Gastrocnemius medialis (tissue), 4 donors: ENCODE results near the gene CDK9. TPM values are rescaled to one million over a fixed set of nuclear protein-coding genes. Genes with fewer than 3 reads are reported as not detected.

Source experiments
- ATAC-seq, 2 donors: fragments of 150-250 bp; one replicate each; pipeline ENCODE4 v1.9.1; 2016
- DNase-seq, 2 donors: peaks; one replicate each; pipeline ENCODE4 v3.0.0-alpha.2; 2019
- H3K27ac ChIP-seq, 4 donors: fragments of 200-600 bp; sonication (generic); 1 replicate in 1 of 4; 2 replicates in 3 of 4; pipeline ENCODE4 v1.5.1; 2016 to 2018; ENCODE audit warnings: mild to moderate bottlenecking in 2 of 4, moderate library complexity in 1 of 4
- H3K27me3 ChIP-seq, 3 donors: fragments of 200-600 bp; sonication (generic) in 2 of 3; 1 replicate in 1 of 3; 2 replicates in 2 of 3; pipeline versions ENCODE4 v1.5.1 to v1.6.0; 2016 to 2019; ENCODE audit warnings: mild to moderate bottlenecking in 1 of 3, moderate library complexity in 1 of 3
- H3K36me3 ChIP-seq, 2 donors: fragments of 200-600 bp; sonication (generic) in 1 of 2; one replicate each; pipeline ENCODE4 v1.5.1; 2017 to 2018
- H3K4me1 ChIP-seq, 2 donors: fragments of 200-600 bp; sonication (generic) in 1 of 2; one replicate each; pipeline ENCODE4 v1.5.1; 2016 to 2017; ENCODE audit warnings: mild to moderate bottlenecking in 2 of 2
- H3K4me3 ChIP-seq, 4 donors: fragments of 200-600 bp; sonication (generic) in 3 of 4; 1 replicate in 1 of 4; 2 replicates in 3 of 4; pipeline ENCODE4 v1.5.1; 2016 to 2019; ENCODE audit warnings: mild to moderate bottlenecking in 2 of 4
- H3K9me3 ChIP-seq, 3 donors: fragments of 200-600 bp; sonication (generic) in 2 of 3; 1 replicate in 1 of 3; 2 replicates in 2 of 3; pipeline ENCODE4 v1.5.1; 2016 to 2019
- POLR2A ChIP-seq, 2 donors: fragments of 450-650 bp; IDR thresholded peaks; one replicate each; pipeline ENCODE4 v1.6.1; 2017; ENCODE audit warnings: antibody characterized with exemption in 2 of 2, mild to moderate bottlenecking in 2 of 2, moderate library complexity in 2 of 2
- in situ Hi-C, 4 donors: fragments of 200-750 bp; cut with MboI; loops; one replicate each; pipeline versions ENCODE4 v1.15.0 to v1.8.0; 2017; ENCODE audit warnings: low sequenced_read_pairs in 4 of 4
- intact Hi-C: fragments of 100-400 bp; cut with DNase I; formaldehyde crosslinking; loops from one replicate; pipeline ENCODE4 v1.15.1; 2023; ENCODE audit warnings: low total_unique reads
- total RNA-seq, 4 donors: library from RNA; depleted of rRNA; stranded (reverse); fragments of >200 nt; gene quantifications; one replicate each; pipeline versions ENCODE4 v1.1.0 to v1.2.3, GENCODE V29; 2016
- TF ChIP-seq, protein P1 (sequence below), 5 experiments: fragments of 450-650 bp in 3 of 5; fragments of 200-600 bp in 2 of 5; sonication (generic) in 2 of 5; IDR thresholded peaks in 4 of 5; conservative IDR thresholded peaks in 1 of 5; 1 replicate in 4 of 5; 2 replicates in 1 of 5; pipeline ENCODE4 v1.5.1; 2016 to 2019; ENCODE audit warnings: antibody characterized with exemption in 5 of 5, mild to moderate bottlenecking in 3 of 5, moderate library complexity in 3 of 5

The CDK9 gene
- total RNA-seq, 4 donors from 2014 or later, result 50.3 to 71.2 (median 51.2) TPM

DNA sequence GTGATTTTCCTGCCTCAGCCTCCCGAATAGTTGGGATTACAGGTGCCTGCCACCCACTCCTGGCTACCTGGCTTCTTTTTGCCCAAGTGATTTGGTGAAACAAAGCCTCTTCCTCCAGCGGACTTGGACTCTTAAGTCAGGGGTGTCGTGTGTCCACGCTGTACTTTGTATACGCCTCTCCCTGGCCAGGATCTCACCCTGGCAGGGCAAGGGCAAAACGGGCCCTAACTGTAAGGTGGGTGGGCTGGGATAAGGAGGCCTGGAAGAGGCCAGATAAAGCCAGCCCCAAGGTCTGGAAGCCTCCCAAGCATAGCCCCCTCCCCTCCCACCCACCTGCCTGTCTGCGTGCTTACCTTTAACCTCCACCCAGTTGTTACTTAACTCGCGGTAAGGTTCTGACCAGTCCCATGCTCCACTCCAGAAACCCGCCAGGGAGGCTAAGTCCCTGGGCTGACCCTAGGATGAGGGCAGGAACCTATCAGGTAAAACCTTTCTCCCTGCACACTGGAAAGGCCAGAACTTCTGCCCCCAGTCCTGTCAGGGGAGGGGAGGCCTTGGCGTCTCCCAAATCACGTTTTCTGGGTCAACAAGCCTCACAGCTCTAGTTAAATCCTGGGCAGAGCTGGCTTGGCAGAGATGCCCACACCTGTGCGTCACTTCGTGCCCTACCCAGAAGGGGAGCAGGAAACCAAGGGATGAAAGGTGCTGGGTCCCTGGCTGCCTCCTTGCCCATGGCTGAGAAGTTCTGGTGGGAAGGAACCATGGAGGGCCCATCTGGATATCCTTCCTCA lies 8.4 kb downstream of the CDK9 start:
- Histone ChIP-seq H3K4me3 (no peak overlapping the region), H3K27ac (peak overlapping the region in 1 of 4 donors; percentile 16), H3K4me1 (peaks cover 9 to 11% of the 10 kb centered on the region in 2 donors), H3K36me3 (peaks cover 0 to 28% of the 10 kb centered on the region in 2 donors), H3K27me3 (no peaks in the 10 kb centered on the region), H3K9me3 (no peaks in the 10 kb centered on the region)
- in situ Hi-C loops, result no loop called here
- ATAC-seq, result no peak
- intact Hi-C loops, result no loop called here
- DNase-seq, result no peak
- TF ChIP-seq, protein P1, sequence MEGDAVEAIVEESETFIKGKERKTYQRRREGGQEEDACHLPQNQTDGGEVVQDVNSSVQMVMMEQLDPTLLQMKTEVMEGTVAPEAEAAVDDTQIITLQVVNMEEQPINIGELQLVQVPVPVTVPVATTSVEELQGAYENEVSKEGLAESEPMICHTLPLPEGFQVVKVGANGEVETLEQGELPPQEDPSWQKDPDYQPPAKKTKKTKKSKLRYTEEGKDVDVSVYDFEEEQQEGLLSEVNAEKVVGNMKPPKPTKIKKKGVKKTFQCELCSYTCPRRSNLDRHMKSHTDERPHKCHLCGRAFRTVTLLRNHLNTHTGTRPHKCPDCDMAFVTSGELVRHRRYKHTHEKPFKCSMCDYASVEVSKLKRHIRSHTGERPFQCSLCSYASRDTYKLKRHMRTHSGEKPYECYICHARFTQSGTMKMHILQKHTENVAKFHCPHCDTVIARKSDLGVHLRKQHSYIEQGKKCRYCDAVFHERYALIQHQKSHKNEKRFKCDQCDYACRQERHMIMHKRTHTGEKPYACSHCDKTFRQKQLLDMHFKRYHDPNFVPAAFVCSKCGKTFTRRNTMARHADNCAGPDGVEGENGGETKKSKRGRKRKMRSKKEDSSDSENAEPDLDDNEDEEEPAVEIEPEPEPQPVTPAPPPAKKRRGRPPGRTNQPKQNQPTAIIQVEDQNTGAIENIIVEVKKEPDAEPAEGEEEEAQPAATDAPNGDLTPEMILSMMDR (IDR thresholded peaks at IDR 0.05 in 4 of 5, conservative IDR thresholded peaks at IDR 0.05 in 1 of 5), result no peak
- no peak for TF ChIP-seq POLR2A (IDR thresholded peaks at IDR 0.05)

DNA sequence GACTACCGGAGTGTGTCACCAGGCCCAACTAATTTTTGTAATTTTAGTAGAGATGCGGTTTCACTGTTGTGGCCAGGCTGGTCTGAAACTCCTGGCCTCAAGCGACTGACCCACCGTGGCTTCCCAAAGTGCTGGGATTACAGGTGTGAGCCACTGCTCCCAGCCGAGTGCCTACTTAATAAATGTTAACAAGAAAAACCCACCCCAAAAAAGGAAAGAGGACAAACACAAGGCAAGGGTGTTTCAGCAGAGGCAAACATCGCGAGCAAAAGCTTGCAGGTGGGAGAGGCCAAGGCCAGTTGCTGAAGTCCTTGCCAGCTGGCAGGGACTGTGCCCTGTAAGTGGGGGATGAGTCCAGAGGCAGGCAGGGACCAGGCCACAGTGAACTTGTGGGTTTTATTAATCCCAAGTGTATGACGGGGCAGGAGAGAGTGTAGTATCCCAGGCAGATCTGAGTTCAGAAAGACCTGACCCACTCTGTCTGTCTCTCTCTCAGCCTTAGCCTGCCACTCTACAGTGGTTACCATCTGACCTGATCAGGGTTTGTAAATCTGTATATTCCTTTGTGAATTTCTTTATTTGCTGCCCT lies 10.5 kb downstream of the CDK9 start:
- in situ Hi-C loops, result no loop called here
- TF ChIP-seq, protein P1 (IDR thresholded peaks at IDR 0.05 in 4 of 5, conservative IDR thresholded peaks at IDR 0.05 in 1 of 5), result no peak
- TF ChIP-seq POLR2A (IDR thresholded peaks at IDR 0.05), result no peak

DNA sequence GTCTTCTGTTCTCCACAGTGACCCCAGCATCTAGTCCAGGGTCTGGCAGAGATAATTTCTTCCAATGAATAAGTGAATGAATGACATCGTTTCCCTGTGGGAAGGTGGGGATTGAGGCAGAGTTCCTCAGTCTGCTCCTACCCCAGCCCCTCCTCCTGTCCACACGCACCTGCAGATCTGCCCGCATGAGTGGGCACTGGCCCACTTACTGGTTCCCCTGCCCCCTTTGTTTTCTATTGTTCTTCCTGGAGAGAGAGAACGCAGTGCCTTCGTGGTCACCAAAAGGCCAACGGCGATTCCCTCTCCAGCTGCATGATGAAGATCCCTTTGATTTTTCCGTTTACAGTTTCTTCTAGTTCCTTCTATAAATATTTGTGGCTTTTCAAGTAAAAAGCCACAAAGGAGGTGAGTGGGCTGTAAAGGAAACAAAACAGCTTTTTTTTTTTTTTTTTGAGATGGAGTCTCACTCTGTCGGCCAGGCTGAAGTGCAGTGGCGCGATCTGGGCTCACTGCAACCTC lies 11.1 kb downstream of the CDK9 start:
- no peak for DNase-seq
- Histone ChIP-seq H3K27ac (peak overlapping the region in 2 of 4 donors; percentile 6 to 10), H3K27me3 (no peaks in the 10 kb centered on the region), H3K9me3 (no peaks in the 10 kb centered on the region), H3K4me1 (peaks cover 12 to 17% of the 10 kb centered on the region in 2 donors), H3K36me3 (peaks cover 0 to 1% of the 10 kb centered on the region in 2 donors), H3K4me3 (no peak overlapping the region)
- TF ChIP-seq, protein P1 (IDR thresholded peaks at IDR 0.05 in 4 of 5, conservative IDR thresholded peaks at IDR 0.05 in 1 of 5), result no peak
- TF ChIP-seq POLR2A (IDR thresholded peaks at IDR 0.05), result no peak
- ATAC-seq, result no peak
- intact Hi-C loops, result no loop called here
- in situ Hi-C loops, result no loop called here

More for the DNA sequence above, 10.5 kb downstream of the CDK9 start:
- ATAC-seq (peak; percentile 24 to 53), DNase-seq (peak in 1 of 2 donors; percentile 56)
- peaks cover 9 to 11% of the 10 kb centered on the region in 2 donors for H3K4me1 ChIP-seq
- H3K9me3 ChIP-seq, result no peaks in the 10 kb centered on the region
- intact Hi-C loops, result no loop called here
- H3K27ac ChIP-seq, result peak overlapping the region in 3 of 4 donors; percentile 6 to 23 (median 10)
- no peak overlapping the region for H3K4me3 ChIP-seq
- no peaks in the 10 kb centered on the region for H3K27me3 ChIP-seq
- H3K36me3 ChIP-seq, result peaks cover 0 to 7% of the 10 kb centered on the region in 2 donors

DNA sequence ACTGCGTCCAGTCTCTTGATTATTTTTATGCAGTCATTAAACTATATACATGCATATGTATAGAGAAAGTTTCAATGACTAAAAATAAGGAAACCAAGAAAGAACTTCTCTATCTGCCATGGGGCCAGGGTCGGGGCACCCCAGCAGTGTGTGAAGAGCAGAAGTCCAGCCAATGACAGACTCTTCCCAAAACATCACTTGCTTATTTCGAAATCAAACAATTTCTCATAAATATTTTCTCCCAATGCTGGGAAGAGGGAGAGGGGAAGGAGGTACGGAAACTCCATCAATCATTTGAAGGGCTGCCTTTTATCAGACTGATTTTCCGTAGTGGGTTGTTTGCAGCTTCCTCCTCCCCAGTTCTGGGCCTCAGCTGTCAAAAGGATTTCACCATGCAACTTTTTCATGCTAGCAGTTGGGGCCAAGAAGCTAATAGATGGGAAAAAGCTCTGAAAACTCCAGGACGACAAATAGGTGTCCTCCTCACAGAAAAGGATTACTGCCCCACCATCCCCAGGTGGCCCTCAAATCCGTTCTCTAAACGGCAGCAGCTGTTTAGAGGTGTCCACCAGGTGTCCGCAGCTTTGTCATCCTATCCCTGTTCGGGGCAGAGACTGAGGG lies 16.2 kb downstream of the CDK9 start:
- Histone ChIP-seq H3K4me3 (peak overlapping the region; percentile 71 to 82 (median 80)), H3K27me3 (no peaks in the 10 kb centered on the region), H3K4me1 (peaks cover 23 to 41% of the 10 kb centered on the region in 2 donors), H3K9me3 (no peaks in the 10 kb centered on the region), H3K27ac (peak overlapping the region; percentile 94 to 98 (median 96)), H3K36me3 (peaks cover 0 to 25% of the 10 kb centered on the region in 2 donors)
- DNase-seq (no peak), ATAC-seq (peak; percentile 64 to 67)
- intact Hi-C loops, result loop anchor here (1.0 to 10.0 kb wide), 4 partner anchors 17 to 293 kb away; partner anchors contain the start of genes AK1 and ST6GALNAC4
- peak in 1 of 2 donors; percentile 2 for TF ChIP-seq POLR2A (IDR thresholded peaks at IDR 0.05)
- TF ChIP-seq, protein P1 (IDR thresholded peaks at IDR 0.05 in 4 of 5, conservative IDR thresholded peaks at IDR 0.05 in 1 of 5), result peak; percentile 26 to 51 (median 35)
- in situ Hi-C loops, result loop anchor here in 1 of 4 donors (10.0 kb wide), 1 partner anchor 63 kb away; no protein-coding TSS in a partner anchor
